ENCODE measurements around the gene AVPR1A.

AVPR1A gene

GRCh38 chr12:63154560-63154959 lies 3.6 kb upstream of the AVPR1A start:
- no peak for TF ChIP-seq CTCF (conservative IDR thresholded peaks at IDR 0.05)

GRCh38 chr12:63152321-63152700 lies 1.3 kb upstream of the AVPR1A start:
- no peak overlapping the region for H3K27ac ChIP-seq
- TF ChIP-seq CTCF (conservative IDR thresholded peaks at IDR 0.05), result no peak; the same call in none of the 2 replicates

More at GRCh38 chr12:63154560-63154959, 3.6 kb upstream of the AVPR1A start:
- no peak overlapping the region for H3K27ac ChIP-seq

- peak overlapping the region; percentile 14; the same call in 1 of the 2 replicates for H3K27ac ChIP-seq
- TF ChIP-seq CTCF (conservative IDR thresholded peaks at IDR 0.05), result peak; percentile 94
Observed at GRCh38 chr12:63151623-63152320, 771 bp upstream of the AVPR1A start.

GRCh38 chr12:63149909-63150712 lies 890 bp downstream of the AVPR1A start:
- no peak for TF ChIP-seq CTCF (conservative IDR thresholded peaks at IDR 0.05)
- H3K27ac ChIP-seq, result no peak overlapping the region

- H3K27ac ChIP-seq, result no peak overlapping the region
- no peak for TF ChIP-seq CTCF (conservative IDR thresholded peaks at IDR 0.05)
Observed at GRCh38 chr12:63144556-63144955, 6.4 kb downstream of the AVPR1A start.

GRCh38 chr12:63138488-63138887 lies 12.5 kb downstream of the AVPR1A start:
- no peak for TF ChIP-seq CTCF (conservative IDR thresholded peaks at IDR 0.05)
- H3K27ac ChIP-seq, result no peak overlapping the region

- no peak for TF ChIP-seq CTCF (conservative IDR thresholded peaks at IDR 0.05)
- H3K27ac ChIP-seq, result no peak overlapping the region
Observed at GRCh38 chr12:63133981-63134380, 17.0 kb downstream of the AVPR1A start.
